HepG2 (cell line): ENCODE measurements around the gene SLC43A1. TPM values are rescaled to one million over a fixed set of nuclear protein-coding genes. Genes with fewer than 3 reads are reported as not detected.

ENCODE experiments used
- ATF4 ChIP-seq, 2 experiments: fragments of 450-650 bp in 1 of 2; sonication (generic) in 1 of 2; formaldehyde crosslinking; IDR thresholded peaks; 2 replicates each; pipeline versions ENCODE4 v1.5.0 to v1.8.0; 2020 to 2022; ENCODE audit warnings: mild to moderate bottlenecking in 1 of 2, missing genetic modification reagents in 1 of 2
- CREB1 ChIP-seq, 2 experiments: fragments of 450-650 bp in 1 of 2; IDR thresholded peaks; 2 replicates each; pipeline ENCODE4 v1.6.1; 2016 to 2017; ENCODE audit warnings: control low read depth in 1 of 2, mild to moderate bottlenecking in 1 of 2, missing compliant biosample characterization in 1 of 2, missing genetic modification characterization in 1 of 2
- GRHL1 ChIP-seq: sonication (generic); formaldehyde crosslinking; conservative IDR thresholded peaks from 2 replicates; pipeline ENCODE4 v1.8.0; 2022; ENCODE audit warnings: missing genetic modification reagents
- HDAC2 ChIP-seq: sonication (generic); formaldehyde crosslinking; IDR thresholded peaks from 2 replicates; pipeline ENCODE4 v1.4.0; 2020; ENCODE audit warnings: missing genetic modification reagents
- MTA1 ChIP-seq: sonication (generic); formaldehyde crosslinking; IDR thresholded peaks from 2 replicates; pipeline ENCODE4 v1.4.0; 2020; ENCODE audit warnings: missing genetic modification reagents, mild to moderate bottlenecking, borderline replicate concordance
- NCOA2 ChIP-seq: sonication (generic); formaldehyde crosslinking; IDR thresholded peaks from 2 replicates; pipeline ENCODE4 v1.8.0; 2022; ENCODE audit warnings: inconsistent platforms
- NR2F1 ChIP-seq, 2 experiments: fragments of 450-650 bp in 1 of 2; formaldehyde crosslinking in 1 of 2; IDR thresholded peaks; 2 replicates each; pipeline versions ENCODE4 v1.5.0 to v1.6.1; 2016 to 2020; ENCODE audit warnings: mild to moderate bottlenecking in 1 of 2, missing compliant biosample characterization in 1 of 2, missing genetic modification reagents in 1 of 2, moderate library complexity in 1 of 2
- PHF21A ChIP-seq: sonication (generic); formaldehyde crosslinking; IDR thresholded peaks from 2 replicates; pipeline ENCODE4 v1.5.0; 2020; ENCODE audit warnings: mild to moderate bottlenecking, missing genetic modification reagents
- PRMT3 ChIP-seq: sonication (generic); formaldehyde crosslinking; IDR thresholded peaks from 2 replicates; pipeline ENCODE4 v1.8.1; 2022; ENCODE audit warnings: low read depth, mild to moderate bottlenecking, moderate library complexity, missing genetic modification reagents, borderline replicate concordance
- RARA ChIP-seq: IDR thresholded peaks from 2 replicates; pipeline ENCODE4 v1.6.1; 2016; ENCODE audit warnings: missing genetic modification reagents, missing compliant biosample characterization
- SRSF1 ChIP-seq: fragments of 200-400 bp; formaldehyde crosslinking; optimal IDR thresholded peaks from 2 replicates; pipeline ENCODE3; 2017; ENCODE audit warnings: mild to moderate bottlenecking, low read depth, low read length, moderate library complexity
- TARDBP ChIP-seq: sonication (generic); formaldehyde crosslinking; IDR thresholded peaks from 2 replicates; pipeline ENCODE4 v1.8.0; 2022; ENCODE audit warnings: mild to moderate bottlenecking, missing genetic modification reagents
- ZBTB44 ChIP-seq: sonication (generic); formaldehyde crosslinking; IDR thresholded peaks from 2 replicates; pipeline ENCODE4 v1.4.0; 2020; ENCODE audit warnings: missing genetic modification reagents
- ZNF687 ChIP-seq: sonication (generic); formaldehyde crosslinking; IDR thresholded peaks from 2 replicates; pipeline ENCODE4 v1.5.1; 2020; ENCODE audit warnings: mild to moderate bottlenecking, missing genetic modification reagents, moderate library complexity
- ZNF740 ChIP-seq: sonication (generic); formaldehyde crosslinking; IDR thresholded peaks from 2 replicates; pipeline ENCODE4 v1.4.0; 2020; ENCODE audit warnings: missing genetic modification reagents
- polyA plus RNA-seq, 8 experiments: library from polyadenylated mRNA; depleted of rRNA in 3 of 8; stranded (reverse) in 7 of 8; unstranded in 1 of 8; fragments of >200 nt; fragmentation: Illumina TruSeq in 4 of 8; extraction: Trizol in 4 of 8; gene quantifications; 2 replicates each; pipeline versions ENCODE4 v1.2.1 to v1.2.3, GENCODE V29; 2011 to 2016; ENCODE audit warnings: low read depth in 4 of 8, missing spikeins in 1 of 8, mixed read lengths in 1 of 8; ENCODE audit not compliant: insufficient read depth in 1 of 8
- total RNA-seq, 5 experiments: library from RNA; depleted of rRNA; stranded (reverse); fragments of >200 nt; fragmentation: Illumina TruSeq; extraction: Trizol; gene quantifications; 2 replicates each; pipeline ENCODE4 v1.2.3, GENCODE V29; 2016; ENCODE audit warnings: low read depth in 1 of 5

The SLC43A1 gene
- total and polyA plus RNA-seq, 2 of the 13 experiments (the other 11 are each of a cell fraction or from before 2014, with no cell fraction given), result 72.3 to 87.6 TPM

GRCh38 chr11:57514538-57515331 is 767 bp downstream of the SLC43A1 start (continued):
- TF ChIP-seq ZBTB44 (CRISPR knock-in tag), result no peak
- TF ChIP-seq TARDBP (CRISPR knock-in tag), result no peak; the same call in 1 of the 2 replicates
- TF ChIP-seq ZNF687 (CRISPR knock-in tag), result peak; percentile 88
- peak; percentile 38; the same call in 1 of the 2 replicates for TF ChIP-seq MTA1 (CRISPR knock-in tag)
- no peak; the same call in 1 of the 2 replicates for TF ChIP-seq PHF21A (CRISPR knock-in tag)
- peak; percentile 80; the same call in 1 of the 2 replicates for TF ChIP-seq PRMT3
- TF ChIP-seq ATF4 (CRISPR knock-in tag; IDR thresholded peaks at IDR 0.05), result peak in 1 of 2 experiments; percentile 71; a peak in 2 of 4 replicates
- no peak for TF ChIP-seq GRHL1 (CRISPR knock-in tag)
- TF ChIP-seq NCOA2 (CRISPR knock-in tag), result peak; percentile 13; the same call in 1 of the 2 replicates
- TF ChIP-seq HDAC2 (CRISPR knock-in tag), result 0 out of 2 replicates have a peak, but pooled peaks have one; percentile 40
- TF ChIP-seq SRSF1, result peak; percentile 77
- peak; percentile 52 for TF ChIP-seq RARA (CRISPR knock-in tag)
- TF ChIP-seq ZNF740 (CRISPR knock-in tag), result peak; percentile 6; the same call in 1 of the 2 replicates
- TF ChIP-seq NR2F1 (CRISPR knock-in tag; IDR thresholded peaks at IDR 0.05), result peak; percentile 22 to 31; a peak in 2 of 4 replicates
- TF ChIP-seq CREB1 (IDR thresholded peaks at IDR 0.05), result no peak
- no peak; the same call in 1 of the 2 replicates for TF ChIP-seq CREB1 (CRISPR knock-in tag; IDR thresholded peaks at IDR 0.05)
